ENCODE measurements around the gene KIF23. TPM values are rescaled to one million over a fixed set of nuclear protein-coding genes. Genes with fewer than 3 reads are reported as not detected.

KIF23 gene
- polyA plus RNA-seq, 1 experiment: 33.9 TPM

GRCh38 chr15:69394556-69395282 is 19.4 kb upstream of the KIF23 start:
- Histone ChIP-seq H3K27me3 (ENCODE audit: control insufficient read depth, insufficient read depth, low read length) (no peaks in the 10 kb centered on the region), H3K36me3 (ENCODE audit: control insufficient read depth, insufficient read depth, low read length) (peaks cover 2% of the 10 kb centered on the region; the same call in 1 of the 2 replicates), H3K4me3 (ENCODE audit: low read depth, low read length) (no peak overlapping the region)
- no peak for DNase-seq (ENCODE audit: low read depth)
- CTCF ChIA-PET: interaction anchor here (0.6 to 4.9 kb wide), 39 partner anchors 9 to 360 kb away, joined by 3 to 70 read pairs (median 4); partner anchors contain the start of genes GLCE, KIF23 and RPLP1
- TF ChIP-seq CTCF (IDR thresholded peaks at IDR 0.05; ENCODE audit: insufficient read depth, low read depth, low read length): peak; percentile 93
- POLR2A ChIA-PET: interaction anchor here (0.6 kb wide), 2 partner anchors 61 to 156 kb away, joined by 3 to 4 read pairs; no protein-coding TSS in a partner anchor

- peaks cover 3% of the 10 kb centered on the region; the same call in 1 of the 2 replicates for H3K36me3 ChIP-seq (ENCODE audit: control insufficient read depth, insufficient read depth, low read length)
- ChIA-PET CTCF (interaction anchor here (0.7 to 4.9 kb wide), 16 partner anchors 8 to 339 kb away, joined by 3 to 70 read pairs (median 10); partner anchors contain the start of genes GLCE and RPLP1), POLR2A (no interaction called here)
- no peak overlapping the region for H3K4me3 ChIP-seq (ENCODE audit: low read depth, low read length)
- no peak for DNase-seq (ENCODE audit: low read depth)
- H3K27me3 ChIP-seq (ENCODE audit: control insufficient read depth, insufficient read depth, low read length): no peaks in the 10 kb centered on the region
- no peak for TF ChIP-seq CTCF (IDR thresholded peaks at IDR 0.05; ENCODE audit: insufficient read depth, low read depth, low read length)
These were observed 18.7 kb upstream of the KIF23 start for GRCh38 chr15:69395460-69395859.

GRCh38 chr15:69395991-69396390 is 18.2 kb upstream of the KIF23 start:
- TF ChIP-seq CTCF (IDR thresholded peaks at IDR 0.05; ENCODE audit: insufficient read depth, low read depth, low read length): no peak
- ChIA-PET CTCF (interaction anchor here (2.3 to 4.9 kb wide), 4 partner anchors 8 to 339 kb away, joined by 11 to 70 read pairs (median 20); partner anchors contain the start of gene GLCE), POLR2A (no interaction called here)
- no peaks in the 10 kb centered on the region for H3K27me3 ChIP-seq (ENCODE audit: control insufficient read depth, insufficient read depth, low read length)
- no peak for DNase-seq (ENCODE audit: low read depth)
- H3K36me3 ChIP-seq (ENCODE audit: control insufficient read depth, insufficient read depth, low read length): peaks cover 3% of the 10 kb centered on the region; the same call in 1 of the 2 replicates
- no peak overlapping the region for H3K4me3 ChIP-seq (ENCODE audit: low read depth, low read length)

GRCh38 chr15:69398491-69398891 is 15.7 kb upstream of the KIF23 start:
- no peak for TF ChIP-seq CTCF (IDR thresholded peaks at IDR 0.05; ENCODE audit: insufficient read depth, low read depth, low read length)
- Histone ChIP-seq H3K4me3 (ENCODE audit: low read depth, low read length) (no peak overlapping the region), H3K36me3 (ENCODE audit: control insufficient read depth, insufficient read depth, low read length) (peaks cover 3% of the 10 kb centered on the region; the same call in 1 of the 2 replicates), H3K27me3 (ENCODE audit: control insufficient read depth, insufficient read depth, low read length) (no peaks in the 10 kb centered on the region)
- CTCF ChIA-PET: interaction anchor here (0.7 to 1.6 kb wide), 2 partner anchors 64 to 339 kb away, joined by 4 to 5 read pairs; no protein-coding TSS in a partner anchor
- no peak for DNase-seq (ENCODE audit: low read depth)
- POLR2A ChIA-PET: no interaction called here

- no peak overlapping the region for H3K4me3 ChIP-seq (ENCODE audit: low read depth, low read length)
- no peaks in the 10 kb centered on the region for H3K27me3 ChIP-seq (ENCODE audit: control insufficient read depth, insufficient read depth, low read length)
- peaks cover 3% of the 10 kb centered on the region; the same call in 1 of the 2 replicates for H3K36me3 ChIP-seq (ENCODE audit: control insufficient read depth, insufficient read depth, low read length)
- DNase-seq (ENCODE audit: low read depth): no peak
- ChIA-PET CTCF (no interaction called here), POLR2A (no interaction called here)
- no peak for TF ChIP-seq CTCF (IDR thresholded peaks at IDR 0.05; ENCODE audit: insufficient read depth, low read depth, low read length)
These were observed 13.3 kb upstream of the KIF23 start for GRCh38 chr15:69400850-69401249.
